GM19193 (cell line): ENCODE measurements around the gene MED23.

ENCODE experiments used
- POLR2A ChIP-seq: IDR thresholded peaks from 4 replicates; pipeline ENCODE4 v1.6.1; 2011; ENCODE audit not compliant: insufficient read depth, insufficient read length; ENCODE audit errors: extremely low read depth

Gene MED23

GRCh38 chr6:131565056-131565455, 63.0 kb downstream of the MED23 start:
- TF ChIP-seq POLR2A, result no peak

- no peak for TF ChIP-seq POLR2A
These were observed 65.9 kb downstream of the MED23 start for GRCh38 chr6:131561925-131562707.

GRCh38 chr6:131558922-131559321, 69.1 kb downstream of the MED23 start:
- no peak for TF ChIP-seq POLR2A

GRCh38 chr6:131555992-131556391, 72.0 kb downstream of the MED23 start:
- TF ChIP-seq POLR2A, result no peak

GRCh38 chr6:131552572-131552971, 75.5 kb downstream of the MED23 start:
- TF ChIP-seq POLR2A, result no peak

GRCh38 chr6:131551902-131552301, 76.1 kb downstream of the MED23 start:
- TF ChIP-seq POLR2A, result no peak

- no peak for TF ChIP-seq POLR2A
These were observed 78.2 kb downstream of the MED23 start for GRCh38 chr6:131549811-131550210.

- TF ChIP-seq POLR2A, result no peak
These were observed 79.6 kb downstream of the MED23 start for GRCh38 chr6:131548441-131548840.

GRCh38 chr6:131547488-131547887, 80.6 kb downstream of the MED23 start:
- no peak for TF ChIP-seq POLR2A

- no peak for TF ChIP-seq POLR2A
These were observed 82.7 kb downstream of the MED23 start for GRCh38 chr6:131545317-131545716.

GRCh38 chr6:131532580-131533039, 95.4 kb downstream of the MED23 start:
- TF ChIP-seq POLR2A, result no peak

- no peak for TF ChIP-seq POLR2A
These were observed 103.2 kb downstream of the MED23 start for GRCh38 chr6:131524695-131525336.

- TF ChIP-seq POLR2A, result no peak
These were observed 103.9 kb downstream of the MED23 start for GRCh38 chr6:131523988-131524673.
